Nephron (organoid): ENCODE data around the gene MICAL3.

Experiments used
- H3K27ac Mint-ChIP-seq, 3 experiments: 2 replicates each; pipeline ENCODE4 v1.8.0; 2020; ENCODE audit warnings: mixed read lengths in 3 of 3, mild to moderate bottlenecking in 2 of 3, moderate library complexity in 1 of 3
- H3K27me3 Mint-ChIP-seq: 2 replicates; pipeline ENCODE4 v1.8.0; 2021; ENCODE audit warnings: low read depth, mild to moderate bottlenecking, moderate library complexity, mixed read lengths
- H3K36me3 Mint-ChIP-seq: 2 replicates; pipeline ENCODE4 v1.8.0; 2020; ENCODE audit warnings: low read depth, mixed read lengths
- H3K4me1 Mint-ChIP-seq: 2 replicates; pipeline ENCODE4 v1.8.0; 2020; ENCODE audit warnings: mixed read lengths
- H3K4me3 Mint-ChIP-seq, 3 experiments: 2 replicates each; pipeline ENCODE4 v1.8.0; 2020; ENCODE audit warnings: mild to moderate bottlenecking in 3 of 3, mixed read lengths in 3 of 3, moderate library complexity in 2 of 3
- H3K9me3 Mint-ChIP-seq: 2 replicates; pipeline ENCODE4 v1.8.0; 2020; ENCODE audit warnings: mixed read lengths
- CTCF ChIP-seq, 3 experiments: fragments of 200-600 bp; sonication (generic); IDR thresholded peaks; one replicate each; pipeline ENCODE4 v1.5.0; 2021; ENCODE audit warnings: antibody characterized with exemption in 3 of 3; ENCODE audit not compliant: unreplicated experiment in 3 of 3

The MICAL3 gene

GRCh38 chr22:18035751-18036150 is 11.4 kb upstream of the MICAL3 start:
- Mint-ChIP-seq H3K27ac (peak overlapping the region in 1 of 3 experiments; percentile 15), H3K4me3 (no peak overlapping the region), H3K9me3 (peaks cover 6% of the 10 kb centered on the region), H3K36me3 (no peaks in the 10 kb centered on the region), H3K4me1 (peaks cover 26% of the 10 kb centered on the region), H3K27me3 (peaks cover 14% of the 10 kb centered on the region)
- no peak for TF ChIP-seq CTCF (IDR thresholded peaks at IDR 0.05; ENCODE audit: unreplicated experiment in 3 of 3)

GRCh38 chr22:18034076-18034475 is 9.7 kb upstream of the MICAL3 start:
- peak overlapping the region; percentile 23 to 74 (median 52) for H3K27ac Mint-ChIP-seq
- TF ChIP-seq CTCF (IDR thresholded peaks at IDR 0.05; ENCODE audit: unreplicated experiment in 3 of 3), result no peak
- H3K9me3 Mint-ChIP-seq, result no peaks in the 10 kb centered on the region
- no peaks in the 10 kb centered on the region for H3K36me3 Mint-ChIP-seq
- no peak overlapping the region for H3K4me3 Mint-ChIP-seq
- peaks cover 14% of the 10 kb centered on the region for H3K27me3 Mint-ChIP-seq
- H3K4me1 Mint-ChIP-seq, result peaks cover 26% of the 10 kb centered on the region

GRCh38 chr22:18033204-18033998 is 9.0 kb upstream of the MICAL3 start:
- TF ChIP-seq CTCF (IDR thresholded peaks at IDR 0.05; ENCODE audit: unreplicated experiment in 3 of 3), result no peak
- Mint-ChIP-seq H3K4me1 (peaks cover 26% of the 10 kb centered on the region), H3K36me3 (no peaks in the 10 kb centered on the region), H3K27ac (peak overlapping the region; percentile 23 to 74 (median 52)), H3K9me3 (no peaks in the 10 kb centered on the region), H3K4me3 (no peak overlapping the region), H3K27me3 (peaks cover 17% of the 10 kb centered on the region)

GRCh38 chr22:18032455-18033101 is 8.2 kb upstream of the MICAL3 start:
- TF ChIP-seq CTCF (IDR thresholded peaks at IDR 0.05; ENCODE audit: unreplicated experiment in 3 of 3), result no peak
- Mint-ChIP-seq H3K9me3 (no peaks in the 10 kb centered on the region), H3K27me3 (peaks cover 25% of the 10 kb centered on the region), H3K27ac (peak overlapping the region; percentile 34 to 86 (median 50)), H3K4me1 (peaks cover 26% of the 10 kb centered on the region), H3K36me3 (no peaks in the 10 kb centered on the region), H3K4me3 (no peak overlapping the region)

GRCh38 chr22:18031695-18032454 is 7.5 kb upstream of the MICAL3 start:
- Mint-ChIP-seq H3K27ac (peak overlapping the region in 1 of 3 experiments; percentile 86), H3K27me3 (peaks cover 32% of the 10 kb centered on the region), H3K36me3 (no peaks in the 10 kb centered on the region), H3K9me3 (no peaks in the 10 kb centered on the region), H3K4me3 (no peak overlapping the region), H3K4me1 (peaks cover 26% of the 10 kb centered on the region)
- no peak for TF ChIP-seq CTCF (IDR thresholded peaks at IDR 0.05; ENCODE audit: unreplicated experiment in 3 of 3)
